GM12878 (cell line): ENCODE results near the gene MCAT. TPM values are rescaled to one million over a fixed set of nuclear protein-coding genes. Genes with fewer than 3 reads are reported as not detected.

ENCODE experiments used
- CHD1 ChIP-seq: IDR thresholded peaks from 2 replicates; pipeline ENCODE4 v1.6.1; 2012; ENCODE audit warnings: low read depth, low read length, improper control_type of control experiment
- E4F1 ChIP-seq: fragments of 450-650 bp; IDR thresholded peaks from 2 replicates; pipeline ENCODE4 v1.6.1; 2018; ENCODE audit warnings: borderline replicate concordance, mild to moderate bottlenecking; ENCODE audit not compliant: partially characterized antibody
- NR2F1 ChIP-seq: fragments of 450-650 bp; conservative IDR thresholded peaks from 2 replicates; pipeline ENCODE4 v1.6.1; 2017; ENCODE audit warnings: mild to moderate bottlenecking
- POU2F2 ChIP-seq: IDR thresholded peaks from 3 replicates; pipeline ENCODE4 v1.6.1; 2011; ENCODE audit warnings: low read depth, mild to moderate bottlenecking, low read length, borderline replicate concordance
- SMC3 ChIP-seq: IDR thresholded peaks from 2 replicates; pipeline ENCODE4 v1.6.1; 2011; ENCODE audit warnings: low read length, improper control_type of control experiment, borderline replicate concordance
- SUPT20H ChIP-seq: IDR thresholded peaks from 2 replicates; pipeline ENCODE4 v1.6.1; 2011; ENCODE audit warnings: low read depth, mild to moderate bottlenecking, low read length, moderate library complexity, borderline replicate concordance; ENCODE audit not compliant: control insufficient read depth
- ZBTB33 ChIP-seq: fragments of 450-650 bp; IDR thresholded peaks from 2 replicates; pipeline ENCODE4 v1.6.1; 2017; ENCODE audit warnings: mild to moderate bottlenecking
- ZNF384 ChIP-seq: IDR thresholded peaks from 2 replicates; pipeline ENCODE4 v1.6.1; 2012; ENCODE audit warnings: low read depth, mild to moderate bottlenecking, low read length, improper control_type of control experiment, borderline replicate concordance
- polyA plus RNA-seq, 11 experiments: library from polyadenylated mRNA; depleted of rRNA in 4 of 11; unstranded in 6 of 11; stranded (reverse) in 5 of 11; fragments of >200 nt; fragmentation: Nextera tagmentation in 4 of 11; fragmentation: Illumina TruSeq in 1 of 11; extraction: Ambion mirVana in 4 of 11; extraction: Trizol in 1 of 11; gene quantifications; 1 replicate in 1 of 11; 2 replicates in 10 of 11; pipeline versions ENCODE4 v1.2.1 to v1.2.3, GENCODE V29; 2011 to 2016; ENCODE audit warnings: inconsistent platforms in 2 of 11, missing spikeins in 2 of 11, low read depth in 1 of 11
- total RNA-seq, 4 experiments: library from RNA; depleted of rRNA in 3 of 4; stranded (reverse); fragments of >200 nt in 3 of 4; fragmentation: Illumina TruSeq in 1 of 4; extraction: Trizol in 1 of 4; gene quantifications; 2 replicates each; pipeline versions ENCODE4 v1.2.1 to v1.2.3, GENCODE V29; 2013 to 2021

MCAT gene
- total and polyA plus RNA-seq, 10 of the 15 experiments (the other 5 are each of a cell fraction or from before 2014, with no cell fraction given): 3.6 to 29.1 (median 19.3) TPM

GRCh38 chr22:43187171-43188099 lies 44.2 kb upstream of the MCAT start (continued):
- TF ChIP-seq E4F1 (no peak), SUPT20H (no peak), ZBTB33 (no peak), CHD1 (no peak), POU2F2 (peak; percentile 81; the same call in 1 of the 3 replicates), SMC3 (no peak), NR2F1 (peak; percentile 59), ZNF384 (no peak)
